Activated T-cell treated with anti-CD3 and anti-CD28 coated beads, Interleukin-2, amount 50 U/mL, for 24 hours (primary cell): Measurements from ENCODE around the gene PC.
A peak's percentile ranks its signal among the peaks of the same experiment; 100 is the strongest.

Experiments
- DNase-seq: peaks from one replicate; pipeline ENCODE4 v3.0.0-alpha.2; 2020
- H3K27ac Mint-ChIP-seq: 2 replicates; pipeline ENCODE4 v1.8.0; 2020; ENCODE audit warnings: mild to moderate bottlenecking, mixed read lengths
- H3K27me3 Mint-ChIP-seq: 2 replicates; pipeline ENCODE4 v1.8.0; 2020; ENCODE audit warnings: mixed read lengths
- H3K36me3 Mint-ChIP-seq: 2 replicates; pipeline ENCODE4 v1.8.0; 2020; ENCODE audit warnings: low read depth, mixed read lengths
- H3K4me1 Mint-ChIP-seq: 2 replicates; pipeline ENCODE4 v1.8.0; 2020; ENCODE audit warnings: low read depth, mixed read lengths
- H3K4me3 Mint-ChIP-seq: 2 replicates; pipeline ENCODE4 v1.8.0; 2020; ENCODE audit warnings: mild to moderate bottlenecking, moderate library complexity, mixed read lengths
- H3K9me3 Mint-ChIP-seq: 2 replicates; pipeline ENCODE4 v1.8.0; 2020; ENCODE audit warnings: mixed read lengths

The PC gene

GRCh38 chr11:66859686-66860448, 98.3 kb downstream of the PC start:
- Mint-ChIP-seq H3K36me3 (peaks cover 9% of the 10 kb centered on the region), H3K4me1 (peaks cover 4% of the 10 kb centered on the region), H3K27me3 (no peaks in the 10 kb centered on the region), H3K27ac (no peak overlapping the region), H3K9me3 (no peaks in the 10 kb centered on the region), H3K4me3 (no peak overlapping the region)
- no peak for DNase-seq

- Mint-ChIP-seq H3K27me3 (no peaks in the 10 kb centered on the region), H3K4me3 (no peak overlapping the region), H3K4me1 (peaks cover 4% of the 10 kb centered on the region), H3K9me3 (no peaks in the 10 kb centered on the region), H3K27ac (no peak overlapping the region), H3K36me3 (peaks cover 9% of the 10 kb centered on the region)
- DNase-seq = no peak
These were observed 99.1 kb downstream of the PC start for GRCh38 chr11:66858939-66859685.

GRCh38 chr11:66858186-66858938, 99.8 kb downstream of the PC start:
- Mint-ChIP-seq H3K4me3 (peak overlapping the region; percentile 81), H3K36me3 (peaks cover 9% of the 10 kb centered on the region), H3K27ac (no peak overlapping the region), H3K9me3 (no peaks in the 10 kb centered on the region), H3K27me3 (no peaks in the 10 kb centered on the region), H3K4me1 (peaks cover 4% of the 10 kb centered on the region)
- no peak for DNase-seq

GRCh38 chr11:66857927-66858185, 100.3 kb downstream of the PC start:
- no peak overlapping the region for H3K27ac Mint-ChIP-seq
- DNase-seq = no peak
- H3K9me3 Mint-ChIP-seq = no peaks in the 10 kb centered on the region
- no peaks in the 10 kb centered on the region for H3K27me3 Mint-ChIP-seq
- peaks cover 4% of the 10 kb centered on the region for H3K4me1 Mint-ChIP-seq
- H3K36me3 Mint-ChIP-seq = peaks cover 9% of the 10 kb centered on the region
- peak overlapping the region; percentile 81 for H3K4me3 Mint-ChIP-seq

- Mint-ChIP-seq H3K4me3 (peak overlapping the region; percentile 81), H3K27ac (peak overlapping the region; percentile 63), H3K4me1 (peaks cover 4% of the 10 kb centered on the region), H3K27me3 (no peaks in the 10 kb centered on the region), H3K36me3 (peaks cover 9% of the 10 kb centered on the region), H3K9me3 (no peaks in the 10 kb centered on the region)
- peak; percentile 44 for DNase-seq
These were observed 100.8 kb downstream of the PC start for GRCh38 chr11:66857234-66857926.

- Mint-ChIP-seq H3K4me3 (peak within 1 kb of the TSS; percentile 91), H3K9me3 (no peaks in the 10 kb centered on the region), H3K27ac (peak within 1 kb of the TSS; percentile 93), H3K36me3 (peaks cover 9% of the 10 kb centered on the region), H3K27me3 (no peaks in the 10 kb centered on the region), H3K4me1 (peaks cover 10% of the 10 kb centered on the region)
- DNase-seq = no peak
These were observed 101.5 kb downstream of the PC start, which contains the start of gene LRFN4 for GRCh38 chr11:66856496-66857233. LRFN4 (plus strand) TSS chr11:66857064; CDS start chr11:66857745, 681 bp downstream.

GRCh38 chr11:66855574-66856495, 102.3 kb downstream of the PC start:
- DNase-seq = peak; percentile 88
- peaks cover 9% of the 10 kb centered on the region for H3K36me3 Mint-ChIP-seq
- H3K4me3 Mint-ChIP-seq = peak overlapping the region; percentile 91
- peak overlapping the region; percentile 44 for H3K27ac Mint-ChIP-seq
- H3K27me3 Mint-ChIP-seq = no peaks in the 10 kb centered on the region
- peaks cover 13% of the 10 kb centered on the region for H3K4me1 Mint-ChIP-seq
- H3K9me3 Mint-ChIP-seq = no peaks in the 10 kb centered on the region

- DNase-seq = no peak
- H3K27me3 Mint-ChIP-seq = no peaks in the 10 kb centered on the region
- H3K27ac Mint-ChIP-seq = no peak overlapping the region
- peaks cover 15% of the 10 kb centered on the region for H3K4me1 Mint-ChIP-seq
- no peaks in the 10 kb centered on the region for H3K9me3 Mint-ChIP-seq
- peaks cover 9% of the 10 kb centered on the region for H3K36me3 Mint-ChIP-seq
- H3K4me3 Mint-ChIP-seq = peak overlapping the region; percentile 91
These were observed 103.4 kb downstream of the PC start for GRCh38 chr11:66854729-66855211.

GRCh38 chr11:66854231-66854661, 103.9 kb downstream of the PC start:
- Mint-ChIP-seq H3K9me3 (no peaks in the 10 kb centered on the region), H3K4me3 (no peak overlapping the region), H3K27me3 (no peaks in the 10 kb centered on the region), H3K36me3 (peaks cover 9% of the 10 kb centered on the region), H3K27ac (no peak overlapping the region), H3K4me1 (peaks cover 15% of the 10 kb centered on the region)
- DNase-seq = no peak

- no peaks in the 10 kb centered on the region for H3K9me3 Mint-ChIP-seq
These were observed 104.6 kb downstream of the PC start for GRCh38 chr11:66853242-66854229.

GRCh38 chr11:66852466-66853241, 105.5 kb downstream of the PC start:
- Mint-ChIP-seq H3K27me3 (no peaks in the 10 kb centered on the region), H3K9me3 (no peaks in the 10 kb centered on the region), H3K36me3 (peaks cover 17% of the 10 kb centered on the region), H3K27ac (no peak overlapping the region), H3K4me3 (no peak overlapping the region), H3K4me1 (peaks cover 15% of the 10 kb centered on the region)
- DNase-seq = no peak

More at GRCh38 chr11:66853242-66854229, 104.6 kb downstream of the PC start:
- no peak for DNase-seq
- peaks cover 11% of the 10 kb centered on the region for H3K36me3 Mint-ChIP-seq
- H3K4me3 Mint-ChIP-seq = no peak overlapping the region
- peaks cover 15% of the 10 kb centered on the region for H3K4me1 Mint-ChIP-seq
- no peak overlapping the region for H3K27ac Mint-ChIP-seq
- no peaks in the 10 kb centered on the region for H3K27me3 Mint-ChIP-seq
